ENCODE measurements around the gene PDE8A.

DNA sequence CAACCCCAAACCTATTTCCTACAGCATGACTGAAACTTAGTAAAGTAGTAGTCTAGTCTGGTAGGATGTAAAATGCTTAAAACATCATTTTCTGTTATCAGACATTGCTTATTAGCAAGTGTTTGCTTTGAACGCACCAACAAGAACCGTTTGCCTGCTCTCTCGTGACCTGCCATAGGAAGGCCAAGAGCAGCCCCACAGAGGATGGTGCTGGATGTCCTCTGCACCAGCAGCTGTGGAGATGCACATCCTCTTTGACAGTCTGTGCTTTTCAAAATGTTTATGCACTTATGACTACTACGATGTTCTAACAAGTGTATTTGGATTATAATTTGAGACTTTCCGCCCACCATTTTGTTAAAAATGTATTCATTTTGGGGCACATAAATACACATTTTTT is 59.6 kb downstream of the PDE8A start:
- TF ChIP-seq, protein P1, sequence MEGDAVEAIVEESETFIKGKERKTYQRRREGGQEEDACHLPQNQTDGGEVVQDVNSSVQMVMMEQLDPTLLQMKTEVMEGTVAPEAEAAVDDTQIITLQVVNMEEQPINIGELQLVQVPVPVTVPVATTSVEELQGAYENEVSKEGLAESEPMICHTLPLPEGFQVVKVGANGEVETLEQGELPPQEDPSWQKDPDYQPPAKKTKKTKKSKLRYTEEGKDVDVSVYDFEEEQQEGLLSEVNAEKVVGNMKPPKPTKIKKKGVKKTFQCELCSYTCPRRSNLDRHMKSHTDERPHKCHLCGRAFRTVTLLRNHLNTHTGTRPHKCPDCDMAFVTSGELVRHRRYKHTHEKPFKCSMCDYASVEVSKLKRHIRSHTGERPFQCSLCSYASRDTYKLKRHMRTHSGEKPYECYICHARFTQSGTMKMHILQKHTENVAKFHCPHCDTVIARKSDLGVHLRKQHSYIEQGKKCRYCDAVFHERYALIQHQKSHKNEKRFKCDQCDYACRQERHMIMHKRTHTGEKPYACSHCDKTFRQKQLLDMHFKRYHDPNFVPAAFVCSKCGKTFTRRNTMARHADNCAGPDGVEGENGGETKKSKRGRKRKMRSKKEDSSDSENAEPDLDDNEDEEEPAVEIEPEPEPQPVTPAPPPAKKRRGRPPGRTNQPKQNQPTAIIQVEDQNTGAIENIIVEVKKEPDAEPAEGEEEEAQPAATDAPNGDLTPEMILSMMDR (IDR thresholded peaks at IDR 0.05; ENCODE audit: insufficient read depth, low read length, poor library complexity, severe bottlenecking) = no peak
- TF ChIP-seq EZH2phosphoT487 (conservative IDR thresholded peaks at IDR 0.05; ENCODE audit: low read length) = no peak
